Measurements from ENCODE around the gene FARS2. TPM values are rescaled to one million over a fixed set of nuclear protein-coding genes. Genes with fewer than 3 reads are reported as not detected.

FARS2 gene
- total RNA-seq, 1 donor from 2014 or later = 21.9 TPM

DNA sequence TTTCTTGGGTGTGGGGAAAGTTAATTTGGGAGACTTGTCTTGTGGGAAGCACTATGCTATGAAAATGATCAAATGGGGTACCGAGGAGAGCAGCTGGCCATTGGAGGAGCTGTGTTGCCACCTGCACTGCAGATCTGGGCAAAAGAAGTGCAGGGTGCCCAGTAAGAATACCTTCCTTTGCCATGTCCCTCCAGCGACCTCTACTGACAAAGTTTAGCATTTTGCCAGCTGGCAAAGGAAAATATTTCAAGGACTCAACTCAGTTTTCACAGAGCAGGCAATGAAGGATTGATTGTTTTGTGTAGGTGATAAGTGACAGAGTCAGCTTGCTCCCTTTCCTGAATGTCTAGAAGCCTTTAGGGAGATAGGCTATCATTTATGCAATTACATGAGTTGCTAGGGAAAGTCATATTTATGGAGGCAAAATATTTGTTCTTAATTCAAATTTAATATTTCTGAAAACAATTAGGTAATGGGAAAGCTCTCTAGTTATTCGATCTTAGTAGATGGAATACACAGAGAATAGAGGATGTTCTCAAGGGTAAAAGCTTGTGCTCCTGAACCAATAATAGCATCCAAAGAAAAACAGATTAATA lies 118.4 kb downstream of the FARS2 start:
- H3K9me3 Mint-ChIP-seq = peaks cover 4% of the 10 kb centered on the region
- no peaks in the 10 kb centered on the region for H3K36me3 Mint-ChIP-seq
- TF ChIP-seq, protein P1, sequence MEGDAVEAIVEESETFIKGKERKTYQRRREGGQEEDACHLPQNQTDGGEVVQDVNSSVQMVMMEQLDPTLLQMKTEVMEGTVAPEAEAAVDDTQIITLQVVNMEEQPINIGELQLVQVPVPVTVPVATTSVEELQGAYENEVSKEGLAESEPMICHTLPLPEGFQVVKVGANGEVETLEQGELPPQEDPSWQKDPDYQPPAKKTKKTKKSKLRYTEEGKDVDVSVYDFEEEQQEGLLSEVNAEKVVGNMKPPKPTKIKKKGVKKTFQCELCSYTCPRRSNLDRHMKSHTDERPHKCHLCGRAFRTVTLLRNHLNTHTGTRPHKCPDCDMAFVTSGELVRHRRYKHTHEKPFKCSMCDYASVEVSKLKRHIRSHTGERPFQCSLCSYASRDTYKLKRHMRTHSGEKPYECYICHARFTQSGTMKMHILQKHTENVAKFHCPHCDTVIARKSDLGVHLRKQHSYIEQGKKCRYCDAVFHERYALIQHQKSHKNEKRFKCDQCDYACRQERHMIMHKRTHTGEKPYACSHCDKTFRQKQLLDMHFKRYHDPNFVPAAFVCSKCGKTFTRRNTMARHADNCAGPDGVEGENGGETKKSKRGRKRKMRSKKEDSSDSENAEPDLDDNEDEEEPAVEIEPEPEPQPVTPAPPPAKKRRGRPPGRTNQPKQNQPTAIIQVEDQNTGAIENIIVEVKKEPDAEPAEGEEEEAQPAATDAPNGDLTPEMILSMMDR (conservative IDR thresholded peaks at IDR 0.05) = peak; percentile 61
- no peaks in the 10 kb centered on the region for H3K27me3 Mint-ChIP-seq
- H3K4me3 Mint-ChIP-seq = no peak overlapping the region
- H3K27ac Mint-ChIP-seq = no peak overlapping the region
- no peak for DNase-seq (ENCODE audit: extremely low spot score, unreplicated experiment)
- H3K4me1 Mint-ChIP-seq (ENCODE audit: unreplicated experiment) = no peaks in the 10 kb centered on the region

DNA sequence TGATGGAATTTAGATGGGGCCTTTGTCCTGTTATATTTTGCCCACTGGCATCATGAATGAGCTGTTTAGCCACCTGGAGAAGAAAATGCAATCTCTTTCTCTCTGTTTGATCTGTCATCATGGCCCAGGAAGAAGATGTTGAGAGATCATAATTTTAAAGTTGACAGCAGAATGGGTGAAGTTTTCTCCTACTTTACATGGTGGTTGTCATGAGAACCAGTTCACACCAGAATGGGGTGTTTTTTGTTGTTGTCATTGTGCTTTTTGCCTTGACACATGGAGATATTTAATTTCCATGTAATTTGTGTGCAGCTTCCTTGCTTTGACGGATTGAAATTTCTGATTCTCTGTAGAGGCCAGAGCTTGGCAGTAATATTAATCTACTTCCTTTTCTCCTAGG lies 122.5 kb downstream of the FARS2 start:
- H3K4me1 Mint-ChIP-seq (ENCODE audit: unreplicated experiment) = no peaks in the 10 kb centered on the region
- no peak overlapping the region for H3K4me3 Mint-ChIP-seq
- H3K9me3 Mint-ChIP-seq = peaks cover 4% of the 10 kb centered on the region
- TF ChIP-seq, protein P1 (conservative IDR thresholded peaks at IDR 0.05) = no peak
- H3K27me3 Mint-ChIP-seq = no peaks in the 10 kb centered on the region
- no peak overlapping the region for H3K27ac Mint-ChIP-seq
- DNase-seq (ENCODE audit: extremely low spot score, unreplicated experiment) = no peak
- no peaks in the 10 kb centered on the region for H3K36me3 Mint-ChIP-seq

DNA sequence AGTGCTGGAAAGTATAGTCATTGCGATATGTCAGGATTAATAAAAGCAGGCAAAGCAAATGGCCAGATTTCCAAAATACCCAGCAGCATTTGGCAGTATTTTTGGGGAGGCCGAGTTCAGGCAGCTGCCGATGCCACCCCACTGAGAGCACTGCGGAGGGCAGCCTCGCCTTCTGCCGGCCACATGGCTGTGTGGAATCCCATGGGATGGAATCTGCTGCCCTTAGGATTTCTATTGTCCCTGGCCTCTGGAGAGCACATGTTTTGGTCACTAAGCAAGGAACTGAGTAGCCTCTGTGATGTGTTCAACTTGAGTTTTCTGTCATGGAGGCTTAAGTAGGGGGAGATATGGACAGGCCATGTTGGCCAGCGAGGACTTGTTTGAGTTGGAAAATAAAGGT lies 123.0 kb downstream of the FARS2 start:
- no peak overlapping the region for H3K4me3 Mint-ChIP-seq
- peaks cover 4% of the 10 kb centered on the region for H3K9me3 Mint-ChIP-seq
- H3K36me3 Mint-ChIP-seq = no peaks in the 10 kb centered on the region
- no peaks in the 10 kb centered on the region for H3K27me3 Mint-ChIP-seq
- no peaks in the 10 kb centered on the region for H3K4me1 Mint-ChIP-seq (ENCODE audit: unreplicated experiment)
- DNase-seq (ENCODE audit: extremely low spot score, unreplicated experiment) = no peak
- TF ChIP-seq, protein P1 (conservative IDR thresholded peaks at IDR 0.05) = no peak
- no peak overlapping the region for H3K27ac Mint-ChIP-seq

DNA sequence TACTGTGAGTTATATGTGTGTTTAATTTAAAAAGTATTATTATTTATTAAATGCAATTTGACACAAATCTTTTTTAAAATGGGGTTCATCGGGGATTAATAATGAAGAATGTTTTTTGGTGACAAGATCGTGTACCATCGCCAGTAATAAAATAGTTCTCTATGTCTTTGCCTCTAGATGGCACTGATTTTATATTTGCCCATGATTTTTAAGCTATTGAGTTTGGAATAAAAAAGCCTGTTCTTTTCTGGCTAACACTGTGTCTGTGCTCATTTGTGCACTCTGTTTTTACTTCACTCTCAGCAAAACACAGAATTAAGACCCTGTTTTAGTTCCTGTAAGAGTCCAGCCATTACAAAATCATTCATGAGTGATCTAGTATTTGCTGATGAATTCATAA lies 127.0 kb downstream of the FARS2 start:
- H3K27me3 Mint-ChIP-seq = no peaks in the 10 kb centered on the region
- no peaks in the 10 kb centered on the region for H3K9me3 Mint-ChIP-seq
- H3K4me3 Mint-ChIP-seq = no peak overlapping the region
- peaks cover 6% of the 10 kb centered on the region for H3K4me1 Mint-ChIP-seq (ENCODE audit: unreplicated experiment)
- no peak overlapping the region for H3K27ac Mint-ChIP-seq
- no peaks in the 10 kb centered on the region for H3K36me3 Mint-ChIP-seq
- DNase-seq (ENCODE audit: extremely low spot score, unreplicated experiment) = no peak
- TF ChIP-seq, protein P1 (conservative IDR thresholded peaks at IDR 0.05) = no peak

DNA sequence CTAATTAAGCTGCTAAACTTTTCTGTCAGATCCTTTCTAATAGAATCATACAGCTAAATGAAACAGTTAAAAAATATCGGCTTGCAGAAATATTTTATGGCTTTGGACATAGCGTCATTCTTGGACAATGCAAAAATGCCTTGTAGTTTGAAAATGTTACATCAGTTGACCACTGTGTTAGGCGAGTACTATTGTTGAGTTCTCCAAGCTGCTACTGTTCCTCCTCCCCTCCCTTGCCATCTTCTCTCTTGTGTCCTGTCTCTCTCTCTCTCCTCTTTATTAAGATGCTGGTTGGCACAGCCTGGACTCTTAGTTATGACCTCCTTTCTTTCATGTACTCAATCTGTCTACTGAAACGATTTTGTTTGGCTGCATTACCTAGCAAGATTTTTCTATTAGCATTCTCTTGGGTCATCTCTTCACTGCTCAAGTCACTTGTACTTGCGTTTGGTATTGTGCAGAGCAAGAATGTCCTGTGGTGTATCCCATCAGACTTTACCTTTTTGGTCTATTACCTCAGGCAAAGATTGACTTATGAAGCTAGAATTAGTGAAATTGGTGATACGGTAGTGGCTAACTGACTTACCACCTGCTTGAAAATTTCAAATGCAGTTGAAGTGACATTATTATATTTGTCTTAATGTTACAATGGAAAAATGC lies 127.9 kb downstream of the FARS2 start:
- Mint-ChIP-seq H3K4me1 (ENCODE audit: unreplicated experiment) (peaks cover 6% of the 10 kb centered on the region), H3K27ac (no peak overlapping the region), H3K27me3 (no peaks in the 10 kb centered on the region), H3K4me3 (no peak overlapping the region), H3K36me3 (no peaks in the 10 kb centered on the region), H3K9me3 (no peaks in the 10 kb centered on the region)
- TF ChIP-seq, protein P1 (conservative IDR thresholded peaks at IDR 0.05) = no peak
- DNase-seq (ENCODE audit: extremely low spot score, unreplicated experiment) = no peak
